MCF 10A (cell line): ENCODE data around the gene PSMD3. TPM values are rescaled to one million over a fixed set of nuclear protein-coding genes. Genes with fewer than 3 reads are reported as not detected.

Source experiments
- BruUV-seq: library from RNA; stranded (reverse); fragments of 400-500 nt; replicated peaks from 2 replicates; lab custom pipeline; 2021; lab: Mats Ljungman, UMichigan
- CTCF ChIA-PET: fragments of 300-600 bp; sonication (Branson Sonifier 250); formaldehyde crosslinking; extraction: SDS; loops from one replicate; lab custom pipeline; 2021; ENCODE audit warnings: antibody characterized with exemption, inconsistent platforms; lab: Yijun Ruan, JAX
- POLR2A ChIA-PET: fragments of 300-600, 350-650 bp; sonication (Branson Sonifier 250); formaldehyde crosslinking; extraction: SDS; loops from one replicate; lab custom pipeline; 2020; ENCODE audit warnings: antibody characterized with exemption, inconsistent platforms; lab: Yijun Ruan, JAX
- DNase-seq: peaks from one replicate; pipeline ENCODE4 v3.0.0-alpha.2; 2018; ENCODE audit not compliant: unreplicated experiment
- H3K27ac Mint-ChIP-seq: one replicate; pipeline ENCODE4 v1.8.0; 2022; ENCODE audit warnings: mild to moderate bottlenecking, low read depth, mixed read lengths; ENCODE audit not compliant: unreplicated experiment
- H3K27me3 Mint-ChIP-seq: one replicate; pipeline ENCODE4 v1.8.0; 2022; ENCODE audit warnings: mixed read lengths; ENCODE audit not compliant: insufficient read depth, unreplicated experiment
- H3K36me3 Mint-ChIP-seq: one replicate; pipeline ENCODE4 v1.8.0; 2022; ENCODE audit warnings: mild to moderate bottlenecking, moderate library complexity, mixed read lengths; ENCODE audit not compliant: insufficient read depth, unreplicated experiment
- H3K4me1 Mint-ChIP-seq: one replicate; pipeline ENCODE4 v1.8.0; 2022; ENCODE audit warnings: mixed read lengths; ENCODE audit not compliant: insufficient read depth, unreplicated experiment
- H3K4me3 Mint-ChIP-seq: one replicate; pipeline ENCODE4 v1.8.0; 2022; ENCODE audit warnings: mild to moderate bottlenecking, moderate library complexity, mixed read lengths; ENCODE audit not compliant: unreplicated experiment
- H3K9me3 Mint-ChIP-seq: one replicate; pipeline ENCODE4 v1.8.0; 2022; ENCODE audit warnings: mixed read lengths; ENCODE audit not compliant: unreplicated experiment
- CTCF ChIP-seq: fragments of 200-600 bp; IDR thresholded peaks from one replicate; pipeline ENCODE4 v1.8.0; 2022; ENCODE audit warnings: antibody characterized with exemption, mild to moderate bottlenecking; ENCODE audit not compliant: unreplicated experiment
- intact Hi-C: fragments of 100-400 bp; cut with micrococcal nuclease; formaldehyde crosslinking; loops from 2 replicates; pipeline ENCODE4 v1.14.1; 2022
- total RNA-seq: library from RNA; stranded (reverse); gene quantifications from 2 replicates; pipeline ENCODE4 v1.2.3, GENCODE V29; 2022

PSMD3 gene
- total RNA-seq, 1 experiment from 2014 or later, result 95.3 TPM

DNA sequence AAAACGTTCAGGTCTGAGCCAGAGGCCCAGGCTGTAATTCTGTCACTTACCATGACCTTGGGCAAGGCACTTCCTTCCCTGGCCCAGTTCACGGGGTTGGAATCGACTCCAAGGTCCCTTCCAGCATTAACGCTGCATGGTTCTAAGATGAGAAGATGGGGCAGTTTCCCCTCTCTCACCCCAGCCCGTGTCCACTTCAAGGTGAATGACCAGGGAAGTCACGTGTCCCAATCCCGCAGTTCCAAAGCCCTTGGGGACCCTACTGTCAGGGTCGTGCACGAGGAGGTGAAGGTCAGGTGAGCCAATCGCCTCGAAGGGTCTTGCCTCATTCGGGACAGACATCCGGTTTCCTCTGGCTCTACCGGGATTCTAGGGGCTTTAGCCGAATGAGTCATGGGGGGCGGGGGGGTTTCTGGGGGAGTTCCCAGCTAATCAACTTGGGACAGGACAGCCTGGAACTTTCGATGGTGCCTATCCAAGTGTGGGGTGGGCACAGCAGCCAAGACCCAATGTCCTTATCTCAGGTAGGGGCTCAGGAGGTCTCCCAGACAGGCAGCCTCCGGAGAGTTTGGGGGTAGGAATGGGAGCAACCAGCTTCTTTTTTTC lies 33.9 kb downstream of the PSMD3 start:
- peak overlapping the region; percentile 39 for H3K27ac Mint-ChIP-seq
- H3K27me3 Mint-ChIP-seq, result no peaks in the 10 kb centered on the region
- H3K4me3 Mint-ChIP-seq, result peak overlapping the region; percentile 65
- POLR2A ChIA-PET, result interaction anchor here (0.8 to 8.1 kb wide), 11 partner anchors 8 to 165 kb away, joined by 3 to 164 read pairs (median 4); partner anchors contain the start of genes MED24, NR1D1 and PSMD3
- no TSS peak for BruUV-seq
- intact Hi-C loops, result no loop called here
- H3K4me1 Mint-ChIP-seq, result peaks cover 27% of the 10 kb centered on the region
- H3K36me3 Mint-ChIP-seq, result peaks cover 13% of the 10 kb centered on the region
- no peaks in the 10 kb centered on the region for H3K9me3 Mint-ChIP-seq
- peak; percentile 70 for DNase-seq
- CTCF ChIA-PET, result interaction anchor here (0.6 to 10.7 kb wide), 13 partner anchors 8 to 402 kb away, joined by 3 to 237 read pairs (median 7); no protein-coding TSS in a partner anchor
- TF ChIP-seq CTCF, result no peak

GRCh38 chr17:40015005-40015997 lies 34.7 kb downstream of the PSMD3 start, which contains the start of gene CSF3:
Gene CSF3, plus strand, starts transcription at chr17:40015440. Its CDS starts 35 bp downstream, at chr17:40015475.
- no TSS peak for BruUV-seq
- Mint-ChIP-seq H3K27ac (peak within 1 kb of the TSS; percentile 39), H3K27me3 (no peaks in the 10 kb centered on the region), H3K36me3 (peaks cover 20% of the 10 kb centered on the region), H3K4me3 (peak within 1 kb of the TSS; percentile 65), H3K4me1 (peaks cover 35% of the 10 kb centered on the region), H3K9me3 (no peaks in the 10 kb centered on the region)
- CTCF ChIA-PET, result interaction anchor here (0.6 to 10.7 kb wide), 13 partner anchors 7 to 807 kb away, joined by 3 to 237 read pairs (median 6); no protein-coding TSS in a partner anchor
- no peak for TF ChIP-seq CTCF
- intact Hi-C loops, result no loop called here
- POLR2A ChIA-PET, result interaction anchor here (0.7 to 8.1 kb wide), 14 partner anchors 7 to 165 kb away, joined by 3 to 164 read pairs (median 4); partner anchors contain the start of genes CASC3, MED24, NR1D1 and PSMD3
- peak; percentile 92 for DNase-seq

DNA sequence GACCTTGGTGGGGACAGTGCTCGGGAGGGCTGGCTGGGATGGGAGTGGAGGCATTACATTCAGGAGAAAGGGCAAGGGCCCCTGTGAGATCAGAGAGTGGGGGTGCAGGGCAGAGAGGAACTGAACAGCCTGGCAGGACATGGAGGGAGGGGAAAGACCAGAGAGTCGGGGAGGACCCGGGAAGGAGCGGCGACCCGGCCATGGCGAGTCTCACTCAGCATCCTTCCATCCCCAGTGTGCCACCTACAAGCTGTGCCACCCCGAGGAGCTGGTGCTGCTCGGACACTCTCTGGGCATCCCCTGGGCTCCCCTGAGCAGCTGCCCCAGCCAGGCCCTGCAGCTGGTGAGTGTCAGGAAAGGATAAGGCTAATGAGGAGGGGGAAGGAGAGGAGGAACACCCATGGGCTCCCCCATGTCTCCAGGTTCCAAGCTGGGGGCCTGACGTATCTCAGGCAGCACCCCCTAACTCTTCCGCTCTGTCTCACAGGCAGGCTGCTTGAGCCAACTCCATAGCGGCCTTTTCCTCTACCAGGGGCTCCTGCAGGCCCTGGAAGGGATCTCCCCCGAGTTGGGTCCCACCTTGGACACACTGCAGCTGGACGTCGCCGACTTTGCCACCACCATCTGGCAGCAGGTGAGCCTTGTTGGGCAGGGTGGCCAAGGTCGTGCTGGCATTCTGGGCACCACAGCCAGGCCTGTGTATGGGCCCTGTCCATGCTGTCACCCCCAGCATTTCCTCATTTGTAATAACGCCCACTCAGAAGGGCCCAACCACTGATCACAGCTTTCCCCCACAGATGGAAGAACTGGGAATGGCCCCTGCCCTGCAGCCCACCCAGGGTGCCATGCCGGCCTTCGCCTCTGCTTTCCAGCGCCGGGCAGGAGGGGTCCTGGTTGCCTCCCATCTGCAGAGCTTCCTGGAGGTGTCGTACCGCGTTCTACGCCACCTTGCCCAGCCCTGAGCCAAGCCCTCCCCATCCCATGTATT lies 35.7 kb downstream of the PSMD3 start:
- H3K4me1 Mint-ChIP-seq, result peaks cover 42% of the 10 kb centered on the region
- intact Hi-C loops, result no loop called here

More for the DNA sequence above, 35.7 kb downstream of the PSMD3 start:
- no peaks in the 10 kb centered on the region for H3K9me3 Mint-ChIP-seq
- peak; percentile 32 for DNase-seq
- TF ChIP-seq CTCF, result no peak
- POLR2A ChIA-PET, result interaction anchor here (0.7 to 8.1 kb wide), 11 partner anchors 10 to 124 kb away, joined by 3 to 164 read pairs (median 8); partner anchors contain the start of genes CASC3, MED24, NR1D1 and PSMD3
- CTCF ChIA-PET, result interaction anchor here (0.5 to 10.7 kb wide), 8 partner anchors 12 to 808 kb away, joined by 3 to 237 read pairs (median 18); no protein-coding TSS in a partner anchor
- no TSS peak for BruUV-seq
- no peak overlapping the region for H3K27ac Mint-ChIP-seq
- no peaks in the 10 kb centered on the region for H3K27me3 Mint-ChIP-seq
- H3K4me3 Mint-ChIP-seq, result peak overlapping the region; percentile 65
- H3K36me3 Mint-ChIP-seq, result peaks cover 20% of the 10 kb centered on the region
